ENCODE measurements around the gene FUT3. TPM values are rescaled to one million over a fixed set of nuclear protein-coding genes. Genes with fewer than 3 reads are reported as not detected.

Gene FUT3
- total RNA-seq, 2 donors from 2014 or later: 260 to 272 TPM

DNA sequence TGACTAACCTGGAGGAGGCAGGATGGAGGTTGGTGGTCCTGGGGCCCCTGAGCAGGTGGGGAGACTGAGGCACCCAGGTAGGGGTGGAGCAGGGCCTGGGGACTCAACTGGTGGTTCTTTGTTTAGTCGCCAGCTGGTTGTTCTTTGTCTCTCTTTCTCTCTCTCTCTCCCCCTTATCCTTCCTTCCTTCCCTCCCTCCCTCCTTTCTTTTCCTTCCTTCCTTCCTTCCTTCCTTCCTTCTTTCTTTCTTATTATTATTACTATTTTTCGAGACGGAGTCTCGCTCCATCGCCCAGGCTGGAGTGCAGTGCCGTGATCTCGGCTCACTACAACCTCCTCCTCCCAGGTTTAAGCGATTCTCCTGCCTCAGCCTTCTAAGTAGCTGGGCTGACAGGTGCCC, 53.0 kb downstream of the FUT3 start:
- DNase-seq: no peak
- H3K4me1 ChIP-seq: no peaks in the 10 kb centered on the region
- H3K9me3 ChIP-seq: no peaks in the 10 kb centered on the region
- intact Hi-C loops (cut with DNase I): no loop called here
- TF ChIP-seq, protein P1, sequence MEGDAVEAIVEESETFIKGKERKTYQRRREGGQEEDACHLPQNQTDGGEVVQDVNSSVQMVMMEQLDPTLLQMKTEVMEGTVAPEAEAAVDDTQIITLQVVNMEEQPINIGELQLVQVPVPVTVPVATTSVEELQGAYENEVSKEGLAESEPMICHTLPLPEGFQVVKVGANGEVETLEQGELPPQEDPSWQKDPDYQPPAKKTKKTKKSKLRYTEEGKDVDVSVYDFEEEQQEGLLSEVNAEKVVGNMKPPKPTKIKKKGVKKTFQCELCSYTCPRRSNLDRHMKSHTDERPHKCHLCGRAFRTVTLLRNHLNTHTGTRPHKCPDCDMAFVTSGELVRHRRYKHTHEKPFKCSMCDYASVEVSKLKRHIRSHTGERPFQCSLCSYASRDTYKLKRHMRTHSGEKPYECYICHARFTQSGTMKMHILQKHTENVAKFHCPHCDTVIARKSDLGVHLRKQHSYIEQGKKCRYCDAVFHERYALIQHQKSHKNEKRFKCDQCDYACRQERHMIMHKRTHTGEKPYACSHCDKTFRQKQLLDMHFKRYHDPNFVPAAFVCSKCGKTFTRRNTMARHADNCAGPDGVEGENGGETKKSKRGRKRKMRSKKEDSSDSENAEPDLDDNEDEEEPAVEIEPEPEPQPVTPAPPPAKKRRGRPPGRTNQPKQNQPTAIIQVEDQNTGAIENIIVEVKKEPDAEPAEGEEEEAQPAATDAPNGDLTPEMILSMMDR (IDR thresholded peaks at IDR 0.05): no peak
- H3K9ac ChIP-seq (ENCODE audit: low read depth in 2 of 2, low read length in 2 of 2): no peak overlapping the region
- H3K27ac ChIP-seq: no peak overlapping the region
- no peaks in the 10 kb centered on the region for H3K27me3 ChIP-seq
- H3K36me3 ChIP-seq: no peaks in the 10 kb centered on the region
- H3K4me3 ChIP-seq: no peak overlapping the region

DNA sequence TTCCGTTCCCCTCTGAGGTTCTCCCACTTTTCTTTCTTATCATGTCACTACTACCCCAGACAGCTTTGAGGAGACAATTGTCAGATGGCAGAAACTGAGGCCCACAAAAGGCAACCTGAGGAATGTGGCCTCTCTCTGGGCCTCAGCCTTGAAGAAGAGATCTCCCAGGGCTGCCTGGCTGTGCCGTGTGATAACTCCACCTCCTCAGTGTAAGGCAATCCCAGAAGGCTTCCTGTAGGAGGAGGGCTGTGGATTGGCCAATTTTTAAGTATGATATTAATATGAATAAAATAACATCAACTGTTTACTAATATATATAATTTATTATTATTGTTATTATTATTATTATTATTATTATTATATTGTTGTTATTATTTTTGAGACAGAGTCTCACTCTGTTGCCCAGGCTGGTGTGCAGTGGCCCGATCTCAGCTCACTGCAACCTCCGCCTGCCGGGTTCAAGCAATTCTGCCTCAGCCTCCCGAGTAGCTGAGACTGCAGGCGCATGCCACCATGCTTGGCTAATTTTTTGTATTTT, 55.8 kb downstream of the FUT3 start:
- Histone ChIP-seq H3K27me3 (no peaks in the 10 kb centered on the region), H3K4me3 (no peak overlapping the region), H3K36me3 (no peaks in the 10 kb centered on the region), H3K27ac (no peak overlapping the region), H3K4me1 (no peaks in the 10 kb centered on the region), H3K9me3 (no peaks in the 10 kb centered on the region), H3K9ac (ENCODE audit: low read depth in 2 of 2, low read length in 2 of 2) (no peak overlapping the region)
- no peak for DNase-seq
- intact Hi-C loops (cut with DNase I): no loop called here
- TF ChIP-seq, protein P1 (IDR thresholded peaks at IDR 0.05): no peak

DNA sequence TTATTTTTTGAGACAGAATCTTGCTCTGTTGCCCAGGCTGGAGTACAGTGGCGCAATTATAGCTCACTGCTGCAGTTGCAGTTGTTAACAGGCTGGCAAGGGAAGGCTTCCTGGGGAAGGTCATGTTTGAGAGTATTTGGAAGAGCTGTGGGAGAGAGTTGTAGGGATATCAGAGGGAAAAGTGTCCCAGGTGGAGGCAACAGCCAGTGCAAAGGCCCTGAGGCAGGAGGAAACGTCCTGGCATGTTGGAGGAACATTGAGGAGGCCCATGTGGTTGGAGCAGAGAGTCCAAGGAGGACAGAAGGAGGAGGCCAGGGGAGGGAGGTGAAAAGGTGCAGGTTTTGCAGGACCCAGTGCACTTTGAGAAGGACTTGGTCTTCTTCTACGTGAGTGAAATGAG, 58.1 kb downstream of the FUT3 start:
- peaks cover 5% of the 10 kb centered on the region for H3K4me1 ChIP-seq
- no peaks in the 10 kb centered on the region for H3K9me3 ChIP-seq
- H3K27me3 ChIP-seq: no peaks in the 10 kb centered on the region
- H3K27ac ChIP-seq: no peak overlapping the region
- H3K36me3 ChIP-seq: peaks cover 11% of the 10 kb centered on the region
- no peak overlapping the region for H3K4me3 ChIP-seq
- intact Hi-C loops (cut with DNase I): no loop called here
- no peak overlapping the region for H3K9ac ChIP-seq (ENCODE audit: low read depth in 2 of 2, low read length in 2 of 2)
- TF ChIP-seq, protein P1 (IDR thresholded peaks at IDR 0.05): no peak
- DNase-seq: no peak

Other genes starting within 250 kb of the FUT3 start
- 100 to 1,000 TPM in 1 of 2 donors, 10 to 100 TPM in 1; 46.1 to 108 TPM for gene SAFB2, start 228.7 kb downstream of the FUT3 start, total RNA-seq
- 100 to 1,000 TPM in 1 of 2 donors, 10 to 100 TPM in 1; 56.1 to 120 TPM for gene SAFB, start 228.4 kb downstream of the FUT3 start, total RNA-seq
- gene MICOS13, start 170.9 kb downstream of the FUT3 start, total RNA-seq: 10 to 100 TPM; 56.0 to 88.0 TPM
- gene HSD11B1L, start 170.4 kb downstream of the FUT3 start, total RNA-seq: 1 to 10 TPM; 3.2 to 3.4 TPM
- gene RPL36, start 161.2 kb downstream of the FUT3 start, total RNA-seq: 100 to 1,000 TPM; 844 to 976 TPM
- gene LONP1, start 131.3 kb downstream of the FUT3 start, total RNA-seq: 100 to 1,000 TPM in 1 of 2 donors, 10 to 100 TPM in 1; 64.3 to 133 TPM
- gene CATSPERD, start 130.8 kb downstream of the FUT3 start, total RNA-seq: not detected
- 1 to 10 TPM; 1.4 to 5.7 TPM for gene PRR22, start 66.7 kb downstream of the FUT3 start, total RNA-seq
- gene DUS3L, start 60.3 kb downstream of the FUT3 start, total RNA-seq: 10 to 100 TPM; 20.8 to 47.6 TPM
- 1 to 10 TPM; 1.8 to 2.9 TPM for gene NRTN, start 46.4 kb downstream of the FUT3 start, total RNA-seq
- gene FUT6, start 11.7 kb downstream of the FUT3 start, total RNA-seq: 10 to 100 TPM; 48.9 to 89.4 TPM
- gene FUT5, start 19.1 kb upstream of the FUT3 start, total RNA-seq: under 1 TPM in 1 of 2 donors, not detected in 1; 0.24 TPM
- gene NDUFA11, start 52.3 kb upstream of the FUT3 start, total RNA-seq: 100 to 1,000 TPM; 188 to 228 TPM
- gene VMAC, start 53.4 kb upstream of the FUT3 start, total RNA-seq: 1 to 10 TPM; 4.0 to 4.7 TPM
- gene CAPS, start 62.8 kb upstream of the FUT3 start, total RNA-seq: 10 to 100 TPM in 1 of 2 donors, 1 to 10 TPM in 1; 9.3 to 15.0 TPM
- 10 to 100 TPM; 52.1 to 62.7 TPM for gene RANBP3, start 126.7 kb upstream of the FUT3 start, total RNA-seq

Measured in colonic mucosa (tissue), 4 donors.